ENCODE results near the gene WASF1.

GRCh38 chr6:110090876-110091275 is 88.6 kb downstream of the WASF1 start:
- TF ChIP-seq POLR2A (IDR thresholded peaks at IDR 0.05) = no peak
- TF ChIP-seq, protein P1, sequence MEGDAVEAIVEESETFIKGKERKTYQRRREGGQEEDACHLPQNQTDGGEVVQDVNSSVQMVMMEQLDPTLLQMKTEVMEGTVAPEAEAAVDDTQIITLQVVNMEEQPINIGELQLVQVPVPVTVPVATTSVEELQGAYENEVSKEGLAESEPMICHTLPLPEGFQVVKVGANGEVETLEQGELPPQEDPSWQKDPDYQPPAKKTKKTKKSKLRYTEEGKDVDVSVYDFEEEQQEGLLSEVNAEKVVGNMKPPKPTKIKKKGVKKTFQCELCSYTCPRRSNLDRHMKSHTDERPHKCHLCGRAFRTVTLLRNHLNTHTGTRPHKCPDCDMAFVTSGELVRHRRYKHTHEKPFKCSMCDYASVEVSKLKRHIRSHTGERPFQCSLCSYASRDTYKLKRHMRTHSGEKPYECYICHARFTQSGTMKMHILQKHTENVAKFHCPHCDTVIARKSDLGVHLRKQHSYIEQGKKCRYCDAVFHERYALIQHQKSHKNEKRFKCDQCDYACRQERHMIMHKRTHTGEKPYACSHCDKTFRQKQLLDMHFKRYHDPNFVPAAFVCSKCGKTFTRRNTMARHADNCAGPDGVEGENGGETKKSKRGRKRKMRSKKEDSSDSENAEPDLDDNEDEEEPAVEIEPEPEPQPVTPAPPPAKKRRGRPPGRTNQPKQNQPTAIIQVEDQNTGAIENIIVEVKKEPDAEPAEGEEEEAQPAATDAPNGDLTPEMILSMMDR (IDR thresholded peaks at IDR 0.05) = no peak

Data from esophagus squamous epithelium (tissue), 4 donors.